ENCODE measurements around the gene SFN.

DNA sequence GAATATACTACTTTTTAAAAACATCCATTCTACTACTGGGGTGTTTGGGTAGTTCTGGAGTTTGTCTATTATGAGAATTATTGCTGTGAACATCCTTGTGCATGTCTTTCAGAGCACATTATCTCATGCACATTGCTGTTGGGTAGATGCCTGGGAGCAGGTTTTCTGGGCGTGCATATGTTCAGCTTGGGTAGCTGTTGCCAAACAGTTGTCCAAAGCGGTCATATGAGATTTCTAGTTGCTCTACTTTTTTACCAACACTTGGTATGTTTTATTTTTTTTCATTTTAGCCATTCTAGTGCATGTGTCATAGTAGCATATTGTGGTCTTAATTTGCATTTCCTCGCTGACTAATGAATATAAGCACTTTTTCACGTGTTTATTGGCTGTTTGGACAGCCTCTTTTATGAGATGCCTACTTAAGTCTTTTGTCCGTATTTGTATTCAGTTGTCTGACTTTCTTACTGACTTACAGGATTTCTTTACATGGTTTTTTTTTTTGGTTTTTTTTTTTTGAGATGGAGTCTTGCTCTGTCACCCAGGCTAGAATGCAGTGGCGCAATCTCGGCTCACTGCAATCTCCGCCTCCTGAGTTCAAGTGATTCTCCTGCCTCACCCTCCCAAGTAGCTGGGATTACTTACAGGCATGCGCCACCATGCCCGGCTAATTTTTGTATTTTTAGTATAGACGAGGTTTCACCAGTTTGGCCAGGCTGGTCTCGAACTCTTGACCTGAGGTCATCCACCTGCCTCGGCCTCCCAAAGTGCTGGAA lies 18.3 kb upstream of the SFN start:
- TF ChIP-seq, protein P1, sequence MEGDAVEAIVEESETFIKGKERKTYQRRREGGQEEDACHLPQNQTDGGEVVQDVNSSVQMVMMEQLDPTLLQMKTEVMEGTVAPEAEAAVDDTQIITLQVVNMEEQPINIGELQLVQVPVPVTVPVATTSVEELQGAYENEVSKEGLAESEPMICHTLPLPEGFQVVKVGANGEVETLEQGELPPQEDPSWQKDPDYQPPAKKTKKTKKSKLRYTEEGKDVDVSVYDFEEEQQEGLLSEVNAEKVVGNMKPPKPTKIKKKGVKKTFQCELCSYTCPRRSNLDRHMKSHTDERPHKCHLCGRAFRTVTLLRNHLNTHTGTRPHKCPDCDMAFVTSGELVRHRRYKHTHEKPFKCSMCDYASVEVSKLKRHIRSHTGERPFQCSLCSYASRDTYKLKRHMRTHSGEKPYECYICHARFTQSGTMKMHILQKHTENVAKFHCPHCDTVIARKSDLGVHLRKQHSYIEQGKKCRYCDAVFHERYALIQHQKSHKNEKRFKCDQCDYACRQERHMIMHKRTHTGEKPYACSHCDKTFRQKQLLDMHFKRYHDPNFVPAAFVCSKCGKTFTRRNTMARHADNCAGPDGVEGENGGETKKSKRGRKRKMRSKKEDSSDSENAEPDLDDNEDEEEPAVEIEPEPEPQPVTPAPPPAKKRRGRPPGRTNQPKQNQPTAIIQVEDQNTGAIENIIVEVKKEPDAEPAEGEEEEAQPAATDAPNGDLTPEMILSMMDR (IDR thresholded peaks at IDR 0.05; ENCODE audit: low read depth, low read length, poor library complexity, severe bottlenecking) = no peak
- no peak for TF ChIP-seq EZH2phosphoT487 (IDR thresholded peaks at IDR 0.05; ENCODE audit: borderline replicate concordance, low read length)

All from DOHH2 (cell line).